Measurements from ENCODE around the gene TOP2A.

DNA sequence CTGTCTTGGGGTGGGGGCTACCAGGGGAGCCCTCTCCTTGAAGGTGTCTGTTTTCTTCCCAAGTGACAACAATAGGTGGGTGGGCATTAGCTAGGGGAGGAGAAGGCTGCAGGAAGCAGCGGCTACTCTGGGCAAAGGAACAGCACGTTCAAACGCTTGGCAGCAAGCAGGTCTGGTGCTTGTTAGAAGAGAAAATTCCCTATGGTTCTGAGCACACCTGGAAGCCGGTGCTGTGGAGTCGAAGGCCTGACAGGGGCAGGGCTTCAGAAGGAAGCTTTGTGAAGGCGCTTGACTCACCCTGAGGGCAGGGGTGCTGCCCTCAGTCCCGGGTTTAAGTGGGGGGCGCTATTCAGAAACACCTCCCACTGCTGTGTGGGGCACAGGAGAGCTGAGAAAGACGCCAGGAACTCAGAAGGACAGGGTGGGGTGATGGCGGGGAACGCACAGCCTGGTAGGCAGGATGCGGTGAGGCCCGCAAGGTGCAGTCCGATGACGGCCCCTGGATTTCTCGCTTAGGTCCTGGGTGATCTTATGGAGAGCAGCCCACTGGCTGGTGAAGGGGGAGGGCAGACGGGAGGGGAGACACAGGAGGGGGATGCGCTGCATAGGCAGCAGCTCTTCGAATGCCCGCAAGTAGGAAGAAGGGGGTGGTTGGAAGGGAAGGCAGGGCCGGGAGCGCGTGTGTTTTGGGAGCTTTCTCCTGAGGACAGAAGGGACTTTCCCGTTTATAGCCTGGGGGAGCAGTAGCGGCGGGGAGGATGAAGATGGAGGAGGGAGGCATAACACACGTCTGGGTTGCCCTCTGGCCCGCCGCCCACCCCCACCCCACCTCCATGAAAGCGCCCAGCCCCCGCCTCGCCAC lies 56.4 kb downstream of the TOP2A start:
- TF ChIP-seq, protein P1, sequence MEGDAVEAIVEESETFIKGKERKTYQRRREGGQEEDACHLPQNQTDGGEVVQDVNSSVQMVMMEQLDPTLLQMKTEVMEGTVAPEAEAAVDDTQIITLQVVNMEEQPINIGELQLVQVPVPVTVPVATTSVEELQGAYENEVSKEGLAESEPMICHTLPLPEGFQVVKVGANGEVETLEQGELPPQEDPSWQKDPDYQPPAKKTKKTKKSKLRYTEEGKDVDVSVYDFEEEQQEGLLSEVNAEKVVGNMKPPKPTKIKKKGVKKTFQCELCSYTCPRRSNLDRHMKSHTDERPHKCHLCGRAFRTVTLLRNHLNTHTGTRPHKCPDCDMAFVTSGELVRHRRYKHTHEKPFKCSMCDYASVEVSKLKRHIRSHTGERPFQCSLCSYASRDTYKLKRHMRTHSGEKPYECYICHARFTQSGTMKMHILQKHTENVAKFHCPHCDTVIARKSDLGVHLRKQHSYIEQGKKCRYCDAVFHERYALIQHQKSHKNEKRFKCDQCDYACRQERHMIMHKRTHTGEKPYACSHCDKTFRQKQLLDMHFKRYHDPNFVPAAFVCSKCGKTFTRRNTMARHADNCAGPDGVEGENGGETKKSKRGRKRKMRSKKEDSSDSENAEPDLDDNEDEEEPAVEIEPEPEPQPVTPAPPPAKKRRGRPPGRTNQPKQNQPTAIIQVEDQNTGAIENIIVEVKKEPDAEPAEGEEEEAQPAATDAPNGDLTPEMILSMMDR (IDR thresholded peaks at IDR 0.05), result no peak
- no peak for TF ChIP-seq POLR2A (IDR thresholded peaks at IDR 0.05)

Measured in testis (tissue), 2 donors.